GM21447 (cell line): Measurements from ENCODE around the gene IRF2BPL.

Experiments used
- ATAC-seq: cut with Tn5 transposase; IDR thresholded peaks from one replicate; pipeline ENCODE4 v1.9.1; 2021; ENCODE audit not compliant: unreplicated experiment

IRF2BPL gene

DNA sequence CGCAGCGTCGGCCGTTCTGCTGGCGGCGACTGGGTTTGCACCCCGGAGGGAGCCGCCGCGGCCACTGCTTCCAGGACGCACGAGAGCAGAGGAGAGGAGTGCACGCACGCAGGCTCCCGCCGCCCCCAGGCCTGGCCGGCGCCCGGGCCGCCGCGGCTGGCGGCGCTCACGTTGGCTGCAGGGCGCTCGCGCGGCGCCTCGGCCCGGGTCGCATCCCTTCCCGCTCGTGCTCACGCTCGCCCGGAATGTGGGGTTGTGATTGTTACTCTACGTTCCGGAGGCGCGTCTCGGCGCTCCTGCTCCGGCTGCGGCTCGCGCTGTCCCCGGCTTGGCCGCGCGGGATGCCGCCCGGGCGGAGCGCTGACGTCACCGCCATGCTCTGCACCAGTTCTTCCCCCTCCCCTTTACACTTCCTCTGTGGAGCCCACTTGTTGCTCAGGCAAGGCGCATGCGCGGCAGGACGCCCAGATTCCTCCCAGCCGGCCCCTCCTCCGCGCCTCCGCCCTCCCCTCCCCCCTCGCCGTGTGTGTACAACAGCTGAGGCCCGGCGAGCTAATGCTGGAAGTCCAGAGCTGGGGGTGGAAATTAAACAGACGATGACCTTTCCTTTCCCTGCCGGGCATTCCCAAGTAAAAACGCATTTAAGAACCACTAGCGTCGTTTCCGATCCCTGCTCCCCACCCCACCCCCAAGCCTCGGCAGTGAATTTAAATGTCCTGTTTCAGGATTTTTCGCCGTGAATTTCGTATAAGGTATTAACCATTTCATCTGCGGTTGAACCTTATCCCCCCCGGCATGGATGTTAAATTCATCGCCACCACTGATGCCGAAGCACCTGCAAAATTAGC is at the start of gene IRF2BPL:
IRF2BPL (minus strand) TSS at position 325 of the 848 bp plus-strand sequence. CDS start 916 bp downstream, outside the sequence.
- peak; percentile 70 for ATAC-seq

DNA sequence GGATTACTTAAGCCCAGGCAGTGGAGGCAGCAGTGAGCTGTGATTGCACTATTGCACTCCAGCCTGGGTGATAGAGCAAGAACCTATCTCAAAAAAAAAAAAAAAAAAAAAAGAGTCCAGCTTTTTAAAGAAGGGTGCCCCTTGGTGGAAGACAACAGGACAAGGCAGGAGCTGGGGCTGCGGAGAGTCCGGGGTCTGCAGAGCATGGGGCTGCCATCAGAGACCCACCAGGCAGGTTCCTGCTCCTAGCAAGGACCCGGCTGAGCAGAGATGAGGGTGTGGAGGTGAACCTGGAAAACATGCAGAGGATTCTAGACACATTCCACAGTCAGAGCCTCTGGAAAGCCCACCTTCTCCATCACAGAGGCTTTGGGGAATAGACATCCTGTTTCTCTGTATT is 48.5 kb upstream of the IRF2BPL start:
- no peak for ATAC-seq

DNA sequence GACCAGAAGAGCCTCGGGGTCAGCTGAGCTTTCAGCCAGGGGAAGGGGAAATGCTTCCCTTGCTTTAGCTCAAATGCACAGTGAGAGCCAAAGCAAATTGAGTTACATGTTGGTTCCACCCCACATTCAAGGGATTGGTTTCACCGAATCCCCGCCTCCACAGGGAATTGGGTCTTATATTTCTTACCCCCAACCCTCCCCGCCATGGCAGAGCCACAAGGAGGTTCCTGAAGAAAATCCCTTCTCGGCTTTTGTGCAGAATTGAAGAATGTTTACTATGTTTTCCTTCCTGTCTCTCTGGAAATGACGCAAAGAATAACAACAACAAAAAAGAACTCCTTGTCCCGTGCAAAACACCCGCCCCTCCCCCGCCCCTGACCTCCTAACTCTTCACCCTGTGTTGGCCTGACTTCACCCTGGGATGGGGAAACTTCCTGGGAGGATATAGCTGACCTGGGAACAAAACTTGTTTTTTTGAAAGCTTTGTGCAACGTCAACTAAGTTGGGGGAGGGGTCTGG is 47.7 kb upstream of the IRF2BPL start:
- ATAC-seq, result no peak

DNA sequence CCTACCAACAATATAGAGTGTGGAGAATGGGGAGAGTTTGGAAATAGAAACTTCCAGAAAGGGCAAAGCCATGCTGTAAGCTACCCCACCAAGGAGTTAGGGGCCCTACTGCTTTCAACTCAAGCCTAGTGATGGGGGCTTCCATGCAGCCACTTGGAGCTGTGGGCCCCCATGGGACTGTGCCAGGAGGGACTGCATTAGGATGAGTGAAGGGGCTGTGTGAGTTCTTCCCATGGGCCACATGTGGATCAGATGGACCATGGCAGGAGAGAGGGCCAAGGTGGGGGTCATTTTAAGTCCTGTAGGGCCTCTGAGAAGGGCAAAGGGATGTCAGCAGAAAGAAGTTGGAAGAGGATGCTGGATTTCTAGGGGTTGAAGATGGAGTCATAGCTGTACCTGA is 46.5 kb upstream of the IRF2BPL start:
- no peak for ATAC-seq

DNA sequence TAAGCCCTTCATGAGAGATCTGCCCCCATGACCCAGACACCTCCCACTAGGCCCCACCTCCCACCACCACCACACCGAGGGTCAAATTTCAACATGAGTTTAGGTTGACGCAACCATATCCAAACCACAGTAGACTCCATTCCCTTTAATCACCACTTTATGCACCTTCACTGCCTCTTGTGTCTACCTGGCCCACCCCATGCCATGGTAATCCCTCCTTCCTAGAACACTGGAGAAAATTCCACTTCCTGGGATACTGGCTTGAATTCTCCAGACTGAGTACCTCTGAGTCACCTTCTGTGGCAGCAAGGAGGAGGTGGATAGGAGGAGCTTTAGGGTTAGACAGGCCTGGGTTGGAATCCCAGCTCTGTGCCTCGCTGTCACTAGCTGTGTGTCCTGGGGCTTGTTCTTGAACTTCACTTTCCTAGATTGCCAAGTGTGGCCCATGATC is 43.5 kb upstream of the IRF2BPL start:
- no peak for ATAC-seq

DNA sequence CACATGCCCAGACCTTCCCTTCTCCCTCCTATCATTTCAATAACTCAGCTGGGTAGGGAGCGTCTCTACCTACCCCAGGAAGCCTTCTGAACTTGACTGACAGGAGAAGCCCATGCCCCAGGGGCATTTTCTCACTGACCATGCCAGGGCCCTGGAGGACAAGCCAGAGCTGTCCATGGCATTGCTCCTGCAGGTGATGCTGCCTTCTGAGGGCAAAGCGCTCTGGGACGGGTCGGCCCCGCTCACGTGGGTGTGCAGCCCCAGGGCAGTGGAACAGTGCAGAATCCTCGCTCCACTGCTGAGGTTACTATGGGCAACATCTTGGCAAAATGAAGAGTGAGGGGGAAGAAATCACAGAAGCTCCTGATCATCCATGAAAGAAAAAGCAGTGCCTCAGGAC is 41.0 kb upstream of the IRF2BPL start:
- ATAC-seq, result no peak

DNA sequence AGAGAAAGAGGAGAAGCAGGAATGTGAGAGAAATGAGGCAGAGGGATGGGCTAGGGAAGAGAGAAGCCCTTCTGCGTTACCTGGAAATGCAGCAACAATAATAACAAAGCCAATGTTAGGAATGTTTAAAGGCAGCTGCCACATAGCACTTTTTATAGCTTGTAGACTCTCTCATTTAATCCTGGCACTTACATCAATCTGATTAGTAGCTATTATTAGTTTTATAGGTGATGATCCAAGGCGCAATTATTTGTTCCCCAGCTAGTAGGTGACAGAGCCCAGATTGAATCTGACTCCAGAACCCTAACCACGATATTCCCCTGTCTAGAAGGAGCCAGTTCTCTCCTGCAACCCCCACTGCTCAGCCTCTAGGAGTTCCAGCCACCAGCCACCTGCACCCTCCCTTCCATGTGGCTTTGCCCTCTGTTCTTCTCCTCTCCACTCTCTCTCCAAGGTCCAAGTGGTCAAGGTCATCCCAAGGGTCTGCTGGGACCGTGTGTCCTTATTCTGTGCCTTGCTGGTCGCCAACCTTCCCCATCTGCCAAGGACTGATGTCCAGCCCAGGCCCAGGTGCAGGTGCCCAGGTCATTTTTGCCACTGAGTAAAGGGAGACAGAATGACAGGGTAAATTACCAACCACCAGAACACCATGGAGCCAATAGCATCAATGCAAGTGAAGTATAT is 40.2 kb upstream of the IRF2BPL start:
- no peak for ATAC-seq

DNA sequence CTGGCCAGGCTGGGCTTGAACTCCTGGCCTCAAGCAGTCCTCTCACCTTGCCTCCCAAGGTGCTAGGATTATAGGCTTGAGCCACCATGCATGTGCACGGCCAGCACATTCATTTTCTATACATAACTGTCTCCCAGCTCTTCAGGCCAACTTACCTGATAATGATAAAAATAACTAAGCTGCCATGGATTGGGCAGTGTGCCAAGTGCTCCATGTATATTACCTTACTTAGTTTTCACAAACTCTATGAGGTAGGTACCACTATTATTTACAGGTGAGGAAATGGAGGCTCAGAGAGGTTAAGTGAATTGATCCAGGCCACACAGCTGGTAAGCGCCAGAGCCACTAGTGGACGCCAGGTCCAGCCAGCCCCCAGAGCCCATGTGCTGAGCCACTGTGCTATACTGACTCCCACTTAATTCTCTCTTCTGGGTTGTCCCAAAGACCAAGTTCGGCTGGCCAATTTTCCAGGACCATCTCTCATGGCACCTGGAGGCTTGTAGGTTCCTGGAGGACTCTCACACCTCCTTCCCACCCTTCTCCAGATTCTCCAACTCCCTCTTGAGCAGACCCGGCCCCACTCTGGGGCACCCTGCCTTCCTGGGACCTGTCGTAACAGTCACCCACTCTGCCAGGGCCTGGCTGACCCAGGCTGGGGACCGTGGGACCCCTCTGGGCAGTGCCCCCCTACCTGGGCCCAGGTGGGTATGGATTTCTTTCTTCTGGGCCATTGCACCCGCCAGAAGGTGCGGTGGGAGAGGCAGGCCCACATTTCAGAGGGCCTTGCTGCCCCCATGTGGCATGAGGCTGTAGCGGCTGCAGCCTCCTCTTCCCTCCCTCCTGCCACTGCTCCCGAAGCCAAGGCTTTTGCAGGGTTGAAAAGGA is 39.4 kb upstream of the IRF2BPL start:
- ATAC-seq, result no peak

DNA sequence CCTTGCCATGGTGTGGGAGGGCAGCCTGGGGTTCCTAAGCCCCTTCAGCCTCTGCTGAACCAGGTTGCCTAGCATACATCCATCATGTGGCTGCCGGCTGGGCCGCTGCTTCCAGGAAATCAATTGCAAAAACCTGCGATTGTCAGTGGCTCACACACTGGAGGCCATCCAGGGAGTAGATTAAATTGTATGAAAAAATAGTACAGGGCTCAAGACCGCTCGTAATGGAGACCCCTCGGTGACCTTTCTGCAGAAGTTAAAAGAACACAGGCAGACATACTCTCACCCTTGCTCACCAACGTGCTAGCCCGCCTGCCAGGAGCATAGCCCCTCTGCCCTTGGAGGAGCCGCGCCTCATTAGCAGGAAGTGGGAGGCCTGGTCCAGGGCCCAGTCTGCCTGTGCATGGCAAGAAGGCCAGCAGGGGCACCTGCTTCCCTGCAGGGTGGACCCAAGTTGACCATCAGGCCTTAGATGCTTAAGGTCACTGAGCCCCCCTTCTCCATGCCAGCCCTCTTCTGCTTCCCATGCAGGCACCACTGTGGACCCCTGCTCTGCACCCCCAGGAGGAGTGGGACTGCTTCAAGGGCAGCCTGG is 38.2 kb upstream of the IRF2BPL start:
- no peak for ATAC-seq

DNA sequence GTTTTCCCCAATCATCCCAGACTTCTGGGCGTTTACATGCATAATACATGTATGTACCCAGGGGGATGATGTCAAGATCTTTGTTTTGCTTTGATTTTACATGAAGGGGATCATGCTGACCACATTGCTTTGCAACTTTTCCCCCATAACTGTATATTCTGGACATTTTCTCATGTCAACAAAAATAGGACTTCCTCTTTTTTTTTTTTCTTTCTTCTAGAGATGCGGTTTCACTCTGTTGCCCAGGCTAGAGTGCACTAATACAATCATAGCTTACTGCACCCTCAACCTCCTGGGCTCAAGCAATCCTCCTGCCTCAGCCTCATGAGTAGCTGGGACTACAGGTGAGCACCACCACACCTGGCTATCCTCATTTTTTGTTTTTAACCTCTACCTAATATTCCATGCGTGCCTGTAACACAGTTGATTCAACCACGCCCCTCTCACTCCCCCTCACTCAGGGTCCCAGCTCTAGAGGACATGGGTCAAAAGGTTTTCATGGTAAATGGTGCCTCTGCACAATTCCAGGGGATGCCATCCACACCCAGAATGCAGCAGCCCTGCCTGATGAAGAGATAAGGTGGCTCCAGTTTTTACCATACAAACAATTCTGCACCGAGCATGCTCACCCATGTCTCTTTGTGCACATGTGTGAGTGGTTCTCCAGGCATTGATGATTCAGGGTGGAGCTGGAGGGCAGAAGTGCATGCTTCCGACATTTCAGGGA is 37.5 kb upstream of the IRF2BPL start:
- no peak for ATAC-seq

DNA sequence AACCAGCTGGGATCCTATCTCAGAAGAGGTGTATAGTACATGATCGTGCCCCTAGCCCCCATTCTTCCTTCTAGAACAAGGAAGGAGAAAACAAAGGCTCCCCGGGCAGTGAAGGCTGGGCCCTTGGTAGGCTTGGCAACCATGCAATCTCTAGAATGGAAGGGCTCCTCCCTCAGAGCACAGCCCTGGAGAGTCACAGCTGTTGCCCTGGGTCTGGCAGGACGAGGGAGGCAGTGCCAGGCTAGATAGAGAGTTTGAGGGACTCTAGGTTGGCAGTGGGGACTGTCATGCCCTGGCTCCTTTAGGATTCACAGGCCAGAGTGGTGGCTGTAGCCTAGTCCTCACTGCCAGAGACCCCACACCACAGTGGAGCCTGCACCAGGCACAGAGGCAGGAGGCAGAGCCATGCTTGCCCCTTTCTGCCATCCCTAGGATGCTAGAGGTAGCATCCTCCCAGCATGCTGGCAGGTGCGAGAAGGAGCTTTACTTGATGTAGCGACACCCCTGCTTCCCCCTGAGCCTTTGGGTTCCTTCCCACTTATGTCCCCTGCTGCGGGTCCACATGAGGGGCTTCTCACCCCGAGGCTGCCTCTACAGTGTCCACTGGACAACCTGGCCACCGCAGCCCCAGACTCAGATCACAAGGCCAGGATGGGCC is 36.1 kb upstream of the IRF2BPL start:
- ATAC-seq, result no peak

DNA sequence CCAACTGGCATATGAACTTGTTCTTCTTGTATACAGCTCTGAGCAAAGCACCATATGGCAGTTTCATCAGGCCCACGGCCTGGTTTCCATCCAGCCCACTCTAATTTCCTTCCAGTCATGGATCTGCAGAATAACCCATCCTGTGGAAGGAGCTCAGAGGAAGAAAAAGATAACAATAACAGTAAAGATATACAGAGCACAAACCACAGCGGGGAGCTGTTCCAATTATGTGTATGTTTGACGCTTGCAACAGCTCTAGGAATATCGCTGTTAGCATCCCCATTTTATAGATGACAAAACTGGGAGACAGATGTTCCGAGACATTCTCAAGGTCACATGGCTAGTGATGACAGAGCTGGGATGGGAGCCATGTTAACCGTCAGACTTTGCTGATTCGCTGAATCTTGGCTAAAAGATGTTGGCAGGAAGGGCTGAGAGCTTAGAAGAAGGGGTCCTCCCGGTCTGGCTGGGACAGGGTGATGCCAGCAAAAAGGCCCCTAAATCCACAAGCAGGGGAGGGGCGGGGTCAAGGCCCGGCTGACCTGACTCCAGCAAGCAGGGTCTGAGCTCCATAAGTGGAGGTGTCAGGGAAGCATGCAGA is 35.2 kb upstream of the IRF2BPL start:
- ATAC-seq, result no peak

DNA sequence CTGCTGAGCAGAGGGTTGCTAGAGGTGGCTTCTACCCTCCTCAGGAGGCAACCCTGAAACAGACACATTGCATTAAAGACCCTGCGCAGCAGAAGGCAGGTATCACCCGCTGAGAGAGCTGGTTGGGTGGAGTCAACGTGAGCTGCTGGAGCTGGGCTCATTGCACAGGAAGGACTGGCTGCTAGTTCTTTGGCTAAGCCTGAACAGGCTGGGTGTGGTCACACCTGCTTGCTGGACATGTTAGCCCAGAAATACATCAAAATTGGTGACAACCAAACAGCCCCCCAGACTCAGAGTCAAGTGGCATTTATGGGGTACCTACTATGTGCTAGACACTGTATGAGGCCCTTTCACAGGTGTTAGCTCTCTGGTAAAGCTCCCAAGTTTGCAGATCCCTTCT is 33.8 kb upstream of the IRF2BPL start:
- no peak for ATAC-seq

DNA sequence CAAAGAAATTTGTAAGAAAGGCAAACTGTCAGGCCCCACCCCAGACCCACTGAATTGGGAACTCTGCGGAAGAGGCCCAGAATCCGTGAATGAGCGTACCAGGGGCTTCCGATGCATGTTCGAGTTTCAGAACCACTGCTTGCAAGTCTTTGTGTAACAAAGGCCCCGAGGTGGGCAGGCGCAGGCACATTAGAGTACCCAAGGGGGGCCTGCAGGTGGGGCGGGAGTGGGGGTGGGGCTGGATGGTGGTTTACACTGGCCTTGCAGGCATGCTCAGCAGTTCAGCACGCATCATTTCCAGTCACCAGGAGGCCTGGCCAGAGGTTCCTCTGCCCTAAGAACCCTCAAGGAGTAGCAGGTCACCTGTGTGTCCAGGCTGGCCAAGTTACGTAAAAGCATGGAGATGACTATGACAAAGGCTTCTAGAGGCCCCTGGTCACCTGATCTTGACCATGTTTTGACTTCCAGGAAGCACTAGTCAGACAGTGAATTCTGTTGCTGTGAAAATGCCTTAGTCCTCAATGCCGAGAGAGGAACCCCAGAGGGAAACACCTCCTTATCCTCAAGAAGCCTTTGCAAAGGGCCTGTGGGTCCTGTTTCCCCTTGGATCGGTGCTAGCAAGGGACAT is 33.2 kb upstream of the IRF2BPL start:
- ATAC-seq, result no peak

DNA sequence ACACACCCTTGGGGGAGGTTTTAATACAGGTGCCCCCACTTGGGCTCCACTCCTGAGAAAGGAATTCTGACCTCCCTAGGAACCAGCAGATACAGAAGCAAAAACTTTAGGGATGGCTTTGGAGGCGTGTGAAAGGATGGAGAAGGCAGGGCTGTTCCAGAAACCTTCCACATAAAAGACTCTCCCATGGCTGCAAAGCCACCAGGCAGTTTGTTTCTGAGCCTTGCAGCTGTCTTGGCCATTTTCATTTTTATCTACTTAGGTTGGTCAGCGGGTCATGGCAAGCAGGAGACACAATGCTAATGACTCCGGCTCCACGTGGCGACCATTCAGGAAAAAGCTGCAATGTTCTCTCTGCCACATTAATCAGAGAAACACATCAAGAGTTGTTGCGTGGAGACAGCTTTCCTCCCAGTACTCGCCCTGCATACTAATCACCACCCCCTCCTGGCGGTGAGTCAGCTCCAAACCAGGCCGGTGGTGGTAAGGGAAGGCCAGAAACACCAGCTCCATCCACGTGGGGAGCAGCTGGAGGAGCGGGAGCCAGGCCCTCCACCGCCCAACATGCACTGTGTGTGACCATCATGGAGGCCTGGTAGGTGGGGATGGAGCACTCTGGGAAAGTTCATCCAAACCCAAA is 30.9 kb upstream of the IRF2BPL start:
- ATAC-seq, result no peak

DNA sequence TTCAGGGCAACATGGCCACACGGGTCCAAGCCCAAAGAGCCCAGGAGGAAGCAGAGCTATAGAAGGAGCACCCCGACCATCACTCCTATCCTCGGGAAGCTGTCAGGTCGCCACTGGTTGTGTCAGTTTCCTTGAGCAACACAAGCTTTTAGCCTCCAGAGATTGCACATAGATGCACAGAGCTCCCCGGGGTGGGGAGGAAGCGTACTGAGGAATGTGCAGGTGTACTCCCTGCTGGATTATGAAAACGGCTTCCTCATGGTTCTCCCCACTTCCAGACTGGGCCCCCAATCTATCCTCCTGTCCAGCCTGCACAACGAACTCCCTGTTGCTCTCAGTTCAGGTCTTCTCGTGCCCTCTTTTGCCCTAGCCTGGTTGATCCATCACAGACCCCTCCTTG is 30.3 kb upstream of the IRF2BPL start:
- no peak for ATAC-seq

DNA sequence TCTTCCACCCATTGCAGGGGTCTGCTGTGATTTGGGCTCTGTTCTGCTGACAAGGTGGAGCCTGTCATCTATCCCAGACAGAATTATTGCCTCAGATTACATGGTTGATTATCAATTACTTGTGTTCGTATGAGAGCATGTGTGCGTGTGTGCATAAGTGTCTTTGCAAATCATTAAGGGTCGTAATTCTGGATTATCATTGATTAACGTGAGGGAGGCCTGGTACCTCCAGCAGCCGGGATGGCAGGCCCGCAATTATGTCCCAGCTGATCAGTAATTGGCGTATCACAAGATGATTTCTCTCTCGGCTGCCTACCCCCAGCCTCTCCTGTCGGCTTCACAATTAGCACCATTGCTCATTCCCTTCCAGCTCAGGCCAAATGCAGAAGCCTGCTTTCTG is 29.6 kb upstream of the IRF2BPL start:
- no peak for ATAC-seq

DNA sequence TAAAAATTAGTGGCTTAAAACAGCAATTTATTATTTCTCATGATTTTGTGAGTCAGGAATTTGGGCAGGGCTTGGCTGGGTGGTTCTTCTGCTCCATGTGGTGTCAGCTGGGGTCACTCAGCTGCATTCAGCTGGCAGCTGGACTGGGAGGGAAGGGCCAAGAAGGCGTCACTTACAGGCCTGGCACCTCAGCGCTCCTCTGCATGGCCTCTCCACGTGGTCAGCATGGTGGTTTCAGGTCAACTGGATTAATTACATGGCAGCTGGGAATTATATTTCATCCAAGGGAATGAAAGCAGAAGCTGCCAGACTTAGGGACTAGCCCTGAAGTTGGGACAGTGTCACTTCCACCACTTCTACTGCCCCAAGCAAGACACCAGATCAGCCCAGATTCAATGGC is 27.5 kb upstream of the IRF2BPL start:
- ATAC-seq, result no peak
